Activated T-helper 1 cell treated with anti-CD3 and anti-CD28 coated beads, Interleukin-12 subunit alpha, Interleukin-12 subunit beta, Interleukin-2, Interleukin-4 antibody, amounts not matched to agents 30 ng/mL and 10 ng/mL and 1 ng/mL, durations not matched to agents 14 hours and 24 hours and 36 hours (primary cell): ENCODE data around the gene UCP2. TPM values are rescaled to one million over a fixed set of nuclear protein-coding genes. Genes with fewer than 3 reads are reported as not detected.
"Not testable (repeated sequence)": the region's sequence is repeated elsewhere in the genome, so short reads cannot be mapped to it uniquely, and the experiment has no call there.

Experiments
- DNase-seq: peaks from one replicate; pipeline ENCODE4 v3.0.0; 2021; ENCODE audit warnings: low spot score
- H3K27ac Mint-ChIP-seq: one replicate; pipeline ENCODE4 v1.8.0; 2021; ENCODE audit warnings: mild to moderate bottlenecking, mixed read lengths
- H3K27me3 Mint-ChIP-seq: one replicate; pipeline ENCODE4 v1.8.0; 2022; ENCODE audit warnings: mild to moderate bottlenecking, moderate library complexity, mixed read lengths; ENCODE audit not compliant: insufficient read depth
- H3K36me3 Mint-ChIP-seq: one replicate; pipeline ENCODE4 v1.8.0; 2021; ENCODE audit warnings: low read depth, mixed read lengths
- H3K4me1 Mint-ChIP-seq: one replicate; pipeline ENCODE4 v1.8.0; 2021; ENCODE audit warnings: low read depth, mixed read lengths
- H3K4me3 Mint-ChIP-seq: one replicate; pipeline ENCODE4 v1.8.0; 2021; ENCODE audit warnings: mild to moderate bottlenecking, moderate library complexity, mixed read lengths
- H3K9me3 Mint-ChIP-seq: one replicate; pipeline ENCODE4 v1.8.0; 2021; ENCODE audit warnings: mixed read lengths
- intact Hi-C: fragments of 100-400 bp; cut with micrococcal nuclease; formaldehyde crosslinking; loops from one replicate; pipeline ENCODE4 v1.15.1; 2024
- total RNA-seq: library from RNA; stranded (reverse); gene quantifications from 2 replicates; pipeline ENCODE4 v1.2.3, GENCODE V29; 2022

The UCP2 gene
- total RNA-seq, 1 donor from 2014 or later = 821 TPM

DNA sequence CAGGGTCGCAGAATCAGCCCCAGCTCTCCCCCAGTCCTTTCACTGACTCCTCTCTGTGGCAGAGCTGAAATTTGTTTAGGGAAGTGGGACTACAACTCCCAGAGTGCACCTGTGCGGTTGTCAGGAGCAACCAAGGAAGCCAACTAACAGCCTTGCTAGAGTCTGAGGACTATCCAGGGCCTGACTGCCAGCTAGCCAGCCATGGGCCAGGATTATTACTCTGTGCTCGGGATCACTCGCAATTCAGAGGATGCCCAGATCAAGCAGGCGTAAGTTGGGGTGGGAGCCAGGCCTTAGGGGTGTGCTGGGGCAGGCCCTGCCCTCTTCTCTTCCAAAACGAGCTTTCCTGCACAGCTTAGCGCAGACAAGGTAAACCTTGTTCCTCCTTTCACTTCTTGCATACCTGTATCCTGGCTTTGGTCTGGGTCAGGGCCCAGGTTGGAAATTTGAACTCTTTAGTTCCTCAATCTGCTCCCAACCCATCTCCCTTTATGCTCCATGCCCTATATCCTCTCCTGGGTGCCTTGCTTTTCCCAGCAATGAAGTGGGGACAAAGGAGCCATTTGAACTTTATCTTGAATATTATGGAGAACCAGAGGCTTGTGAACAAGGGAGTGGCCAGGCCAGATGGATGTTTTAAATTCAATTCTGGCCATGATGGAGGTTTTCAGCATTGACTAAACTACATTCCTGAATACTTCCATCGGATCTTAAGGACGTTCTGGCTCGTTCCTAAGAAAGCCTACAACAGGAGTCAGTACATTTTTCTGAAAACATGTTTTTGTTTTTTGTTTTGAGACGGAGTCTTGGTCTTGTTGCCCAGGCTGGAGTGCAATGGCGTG is 31.6 kb downstream of the UCP2 start, which contains the start of gene DNAJB13:
TSS of gene DNAJB13 (plus strand) at position 158 of the 842 bp plus-strand sequence. CDS start at position 202, 44 bp downstream.
- DNase-seq = no peak
- Mint-ChIP-seq H3K36me3 (no peaks in the 10 kb centered on the region), H3K27ac (no peak within 1 kb of the TSS)

DNA sequence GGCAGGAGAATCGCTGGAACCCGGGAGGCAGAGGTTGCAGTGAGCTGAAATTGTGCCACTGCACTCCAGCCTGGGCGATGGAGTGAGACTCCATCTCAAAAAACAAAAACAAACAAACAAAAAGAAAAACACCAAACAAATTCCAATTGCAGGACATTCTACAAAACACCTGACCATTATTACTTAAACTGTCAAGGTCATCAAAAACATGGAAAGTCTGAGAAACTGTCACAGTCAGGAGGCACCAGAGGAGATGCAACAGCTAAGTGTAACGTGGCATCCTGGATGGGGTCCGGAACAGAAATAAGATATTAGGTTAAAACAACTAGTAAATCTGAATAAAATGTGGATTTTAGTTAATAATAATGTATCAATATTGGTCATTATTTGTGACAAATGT is 32.7 kb downstream of the UCP2 start:
- H3K27ac Mint-ChIP-seq = no peak overlapping the region
- intact Hi-C loops = no loop called here
- no peaks in the 10 kb centered on the region for H3K9me3 Mint-ChIP-seq
- no peak for DNase-seq
- no peaks in the 10 kb centered on the region for H3K36me3 Mint-ChIP-seq
- no peak overlapping the region for H3K4me3 Mint-ChIP-seq
- H3K4me1 Mint-ChIP-seq = no peaks in the 10 kb centered on the region
- H3K27me3 Mint-ChIP-seq = no peaks in the 10 kb centered on the region

More for the DNA sequence above, 31.6 kb downstream of the UCP2 start, which contains the start of gene DNAJB13:
- no peaks in the 10 kb centered on the region for H3K4me1 Mint-ChIP-seq
- H3K27me3 Mint-ChIP-seq = no peaks in the 10 kb centered on the region
- intact Hi-C loops = no loop called here
- no peaks in the 10 kb centered on the region for H3K9me3 Mint-ChIP-seq
- no peak within 1 kb of the TSS for H3K4me3 Mint-ChIP-seq

DNA sequence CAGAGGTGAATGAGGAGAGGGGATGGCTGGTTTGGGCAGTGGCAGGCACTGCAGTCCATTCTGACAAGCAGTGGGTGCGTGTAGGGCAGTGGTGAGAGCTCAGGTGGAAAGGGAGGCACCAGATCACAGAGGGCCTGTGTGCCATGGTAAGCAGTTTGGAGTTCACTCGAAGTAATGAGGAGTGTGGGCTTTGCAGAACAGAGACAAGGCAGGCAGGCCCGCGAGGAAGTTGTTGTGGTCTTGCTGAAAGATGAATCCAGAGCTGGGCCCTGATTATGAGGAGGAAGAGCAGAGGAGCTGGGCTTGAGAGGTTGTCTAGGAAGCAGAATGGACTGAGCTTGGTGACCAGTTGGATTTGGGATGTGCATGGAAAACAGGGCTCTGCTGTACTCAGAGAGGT is 33.4 kb downstream of the UCP2 start:
- H3K27ac Mint-ChIP-seq = no peak overlapping the region
- no peaks in the 10 kb centered on the region for H3K4me1 Mint-ChIP-seq
- H3K36me3 Mint-ChIP-seq = no peaks in the 10 kb centered on the region
- no peaks in the 10 kb centered on the region for H3K9me3 Mint-ChIP-seq
- H3K4me3 Mint-ChIP-seq = no peak overlapping the region
- DNase-seq = no peak
- intact Hi-C loops = no loop called here
- no peaks in the 10 kb centered on the region for H3K27me3 Mint-ChIP-seq

DNA sequence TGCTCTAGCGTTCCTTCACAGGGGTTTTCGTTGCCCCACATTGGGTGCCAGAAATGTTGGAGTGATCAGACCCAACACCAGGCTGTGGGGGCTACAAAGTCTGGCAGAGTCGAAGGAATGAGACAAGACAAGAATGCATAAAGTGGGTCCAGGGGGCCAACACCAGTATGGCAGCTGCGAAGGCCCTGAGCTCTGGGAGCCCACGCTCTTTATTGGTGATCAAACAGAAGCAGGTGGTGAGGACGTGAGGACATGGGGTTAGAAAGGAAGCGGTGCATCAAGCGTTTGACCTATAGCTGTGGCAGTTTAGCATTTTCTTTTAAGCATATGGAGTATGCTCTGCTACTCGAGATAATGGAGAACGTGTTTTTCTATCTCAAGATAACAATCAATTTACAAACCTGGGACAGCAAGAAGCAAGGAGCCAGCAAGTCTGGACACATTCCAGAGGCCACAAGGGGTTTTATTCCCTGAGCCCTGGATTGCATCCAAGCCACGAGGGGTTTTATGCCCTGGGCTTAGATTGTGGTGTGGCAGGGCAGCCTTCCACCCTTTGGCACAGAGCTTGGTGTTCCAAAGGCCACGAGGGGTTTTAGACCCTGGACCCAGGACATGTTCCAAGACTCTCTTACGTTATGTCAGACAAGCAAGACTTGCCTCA is 35.7 kb downstream of the UCP2 start:
- H3K4me1 Mint-ChIP-seq = no peaks in the 10 kb centered on the region
- H3K27me3 Mint-ChIP-seq = no peaks in the 10 kb centered on the region
- no peaks in the 10 kb centered on the region for H3K9me3 Mint-ChIP-seq
- DNase-seq = no peak
- intact Hi-C loops = no loop called here
- H3K27ac Mint-ChIP-seq = no peak overlapping the region
- H3K36me3 Mint-ChIP-seq = no peaks in the 10 kb centered on the region
- no peak overlapping the region for H3K4me3 Mint-ChIP-seq

DNA sequence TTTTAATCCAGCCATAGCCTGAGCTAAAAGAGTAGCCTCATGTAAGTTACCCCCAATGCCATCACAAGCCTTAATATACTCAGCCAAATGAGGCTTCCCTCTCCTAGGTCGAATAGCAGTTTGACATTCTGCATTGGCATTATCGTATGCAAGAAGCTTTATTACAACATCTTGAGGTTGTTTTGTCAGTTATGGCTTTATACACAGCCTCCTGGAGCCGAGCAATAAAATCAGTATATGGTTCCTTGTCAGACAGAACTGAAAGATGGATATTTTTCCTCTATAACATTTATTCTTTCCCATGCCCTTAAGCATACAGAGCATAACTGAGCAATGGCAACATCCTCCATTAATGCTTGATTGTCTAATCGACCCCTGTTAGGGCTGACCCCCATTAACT is 37.2 kb downstream of the UCP2 start:
- Mint-ChIP-seq H3K36me3 (no peaks in the 10 kb centered on the region), H3K27me3 (no peaks in the 10 kb centered on the region), H3K9me3 (no peaks in the 10 kb centered on the region), H3K4me1 (no peaks in the 10 kb centered on the region), H3K27ac (no peak overlapping the region), H3K4me3 (no peak overlapping the region)
- no peak for DNase-seq
- intact Hi-C loops = no loop called here

DNA sequence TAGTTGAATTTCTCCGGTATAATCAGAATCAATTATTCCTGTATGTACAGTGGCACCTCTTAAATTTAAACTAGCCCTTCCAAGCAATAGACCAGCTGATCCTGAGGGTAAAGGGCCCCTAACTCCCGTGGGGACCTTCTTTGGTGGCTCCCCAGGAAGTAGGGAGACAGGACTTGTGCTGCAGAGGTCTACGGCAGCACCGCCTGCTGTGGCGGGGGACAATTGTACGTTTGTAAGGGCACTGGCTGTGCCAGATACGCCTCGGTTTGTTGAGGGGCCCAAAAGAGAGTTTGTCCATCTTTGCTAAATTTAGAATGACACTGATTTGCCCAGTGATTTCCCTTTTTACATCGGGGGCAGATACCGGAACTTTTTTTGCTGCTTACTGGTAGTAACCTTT is 37.7 kb downstream of the UCP2 start:
- Mint-ChIP-seq H3K9me3 (no peaks in the 10 kb centered on the region), H3K27me3 (no peaks in the 10 kb centered on the region), H3K36me3 (no peaks in the 10 kb centered on the region), H3K4me1 (no peaks in the 10 kb centered on the region), H3K4me3 (no peak overlapping the region), H3K27ac (no peak overlapping the region)
- DNase-seq = no peak
- intact Hi-C loops = no loop called here

DNA sequence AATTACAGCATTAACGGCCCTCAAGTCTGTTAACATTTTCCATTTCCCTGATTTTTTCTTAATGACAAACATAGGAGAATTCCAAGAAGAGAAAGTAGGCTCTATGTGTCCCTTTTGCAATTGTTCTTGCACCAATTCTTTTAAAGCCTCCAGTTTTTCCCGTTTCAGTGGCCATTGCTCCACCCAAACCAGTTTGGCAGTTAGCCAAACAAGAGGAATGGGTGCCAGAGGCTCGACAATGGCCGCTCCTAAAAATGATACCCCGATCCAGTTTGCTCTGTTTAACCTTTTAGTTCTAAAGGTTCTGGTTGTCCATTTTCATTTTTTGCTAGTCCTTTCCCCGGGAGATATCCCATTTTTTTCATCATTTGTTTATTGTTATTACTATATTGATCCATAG is 38.6 kb downstream of the UCP2 start:
- H3K27ac Mint-ChIP-seq = no peak overlapping the region
- H3K27me3 Mint-ChIP-seq = no peaks in the 10 kb centered on the region
- no peak for DNase-seq
- H3K36me3 Mint-ChIP-seq = no peaks in the 10 kb centered on the region
- intact Hi-C loops = no loop called here
- H3K9me3 Mint-ChIP-seq = no peaks in the 10 kb centered on the region
- H3K4me1 Mint-ChIP-seq = no peaks in the 10 kb centered on the region
- no peak overlapping the region for H3K4me3 Mint-ChIP-seq

DNA sequence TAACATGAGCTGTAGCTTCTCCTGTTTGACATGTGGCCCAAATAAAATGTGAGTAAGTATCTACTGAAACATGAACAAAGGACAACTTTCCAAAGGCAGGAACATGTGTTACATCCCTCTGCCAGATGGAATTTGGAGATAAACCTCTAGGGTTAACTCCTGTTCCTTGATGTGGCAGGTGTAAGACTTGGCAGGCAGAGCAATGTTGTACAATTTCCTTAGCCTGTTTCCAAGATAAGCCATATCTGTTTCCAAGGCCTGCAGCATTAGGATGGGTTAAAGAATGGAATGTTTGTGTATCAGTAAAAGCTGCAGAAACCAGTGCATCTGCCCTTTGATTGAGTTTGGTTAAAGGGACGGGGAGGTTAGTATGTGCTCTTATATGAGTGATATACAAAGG is 40.6 kb downstream of the UCP2 start:
- intact Hi-C loops = no loop called here
- Mint-ChIP-seq H3K4me3 (no peak overlapping the region), H3K9me3 (no peaks in the 10 kb centered on the region), H3K4me1 (no peaks in the 10 kb centered on the region), H3K36me3 (no peaks in the 10 kb centered on the region), H3K27me3 (no peaks in the 10 kb centered on the region), H3K27ac (no peak overlapping the region)
- no peak for DNase-seq

DNA sequence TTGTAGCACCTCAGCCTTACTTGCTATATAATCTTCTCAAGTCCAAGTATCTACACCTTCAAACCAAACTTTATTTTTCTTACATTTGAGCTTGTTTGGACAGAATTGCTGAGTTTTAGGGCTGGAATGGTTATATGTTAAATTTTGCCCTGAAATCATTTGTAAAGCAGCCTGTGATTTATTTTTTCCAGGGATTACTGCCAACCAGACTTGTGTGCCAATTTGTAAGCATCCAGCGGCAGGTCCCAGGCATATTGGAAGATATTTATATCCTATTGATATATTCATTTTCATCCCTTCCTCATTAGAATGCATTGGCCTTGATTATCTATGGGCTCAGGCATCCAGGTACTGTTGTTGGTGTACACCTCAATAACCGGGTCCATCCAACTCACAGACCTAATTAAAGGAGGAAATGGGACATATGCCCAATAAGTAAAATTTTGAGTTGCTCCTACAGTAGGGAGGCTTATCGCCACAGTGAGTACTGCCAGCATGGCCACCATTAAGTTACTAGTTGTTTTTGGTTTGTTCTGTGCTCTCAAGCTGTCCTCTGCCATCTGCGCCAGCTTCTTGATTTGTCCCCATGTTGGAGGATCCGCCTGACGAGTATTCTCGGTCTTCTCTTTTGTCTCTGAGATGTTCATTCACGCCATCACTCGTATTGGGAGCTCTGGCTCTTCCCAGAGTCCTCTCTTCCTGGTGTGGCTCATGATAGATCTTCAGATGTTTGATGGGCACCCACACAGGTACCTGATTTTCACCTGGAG is 41.7 kb downstream of the UCP2 start:
- DNase-seq = no peak
- H3K36me3 Mint-ChIP-seq = no peaks in the 10 kb centered on the region
- intact Hi-C loops = no loop called here
- no peak overlapping the region for H3K4me3 Mint-ChIP-seq
- no peak overlapping the region for H3K27ac Mint-ChIP-seq
- H3K9me3 Mint-ChIP-seq = no peaks in the 10 kb centered on the region
- no peaks in the 10 kb centered on the region for H3K27me3 Mint-ChIP-seq
- no peaks in the 10 kb centered on the region for H3K4me1 Mint-ChIP-seq

DNA sequence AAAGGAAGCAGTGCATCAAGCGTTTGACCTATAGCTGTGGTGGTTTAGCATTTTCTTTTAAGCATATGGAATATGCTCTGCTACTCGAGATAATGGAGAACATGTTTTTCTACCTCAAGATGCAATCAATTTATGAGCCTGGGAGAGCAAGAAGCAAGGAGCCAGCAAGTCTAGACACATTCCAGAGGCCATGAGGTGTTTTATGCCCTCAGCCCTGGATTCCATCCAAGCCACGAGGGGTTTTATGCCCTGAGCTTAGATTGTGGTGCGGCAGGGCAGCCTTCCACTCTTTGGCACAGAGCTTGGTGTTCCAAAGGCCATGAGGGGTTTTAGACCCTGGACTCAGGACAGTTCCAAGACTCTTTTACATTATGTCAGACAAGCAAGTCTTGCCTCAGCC is 43.5 kb downstream of the UCP2 start:
- Mint-ChIP-seq H3K27ac (no peak overlapping the region), H3K27me3 (no peaks in the 10 kb centered on the region), H3K36me3 (peaks cover 3% of the 10 kb centered on the region), H3K9me3 (no peaks in the 10 kb centered on the region), H3K4me1 (no peaks in the 10 kb centered on the region), H3K4me3 (no peak overlapping the region)
- intact Hi-C loops = no loop called here
- no peak for DNase-seq

DNA sequence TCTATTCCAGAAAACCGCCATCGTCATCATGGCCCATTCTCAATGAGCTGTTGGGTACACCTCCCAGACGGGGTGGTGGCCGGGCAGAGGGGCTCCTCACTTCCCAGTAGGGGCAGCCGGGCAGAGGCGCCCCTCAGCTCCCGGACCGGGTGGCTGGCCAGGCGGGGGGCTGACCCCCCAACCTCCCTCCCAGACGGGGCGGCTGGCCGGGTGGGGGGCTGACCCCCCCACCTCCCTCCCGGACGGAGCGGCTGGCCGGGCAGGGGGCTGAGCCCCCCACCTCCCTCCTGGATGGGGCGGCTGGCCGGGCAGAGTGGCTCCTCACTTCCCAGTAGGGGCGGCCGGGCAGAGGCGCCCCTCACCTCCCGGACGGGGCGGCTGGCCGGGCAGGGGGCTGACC is 46.6 kb downstream of the UCP2 start:
- H3K9me3 Mint-ChIP-seq, H3K27me3 Mint-ChIP-seq, H3K4me1 Mint-ChIP-seq, intact Hi-C loops, H3K36me3 Mint-ChIP-seq, H3K27ac Mint-ChIP-seq, DNase-seq, H3K4me3 Mint-ChIP-seq: not testable (repeated sequence)

DNA sequence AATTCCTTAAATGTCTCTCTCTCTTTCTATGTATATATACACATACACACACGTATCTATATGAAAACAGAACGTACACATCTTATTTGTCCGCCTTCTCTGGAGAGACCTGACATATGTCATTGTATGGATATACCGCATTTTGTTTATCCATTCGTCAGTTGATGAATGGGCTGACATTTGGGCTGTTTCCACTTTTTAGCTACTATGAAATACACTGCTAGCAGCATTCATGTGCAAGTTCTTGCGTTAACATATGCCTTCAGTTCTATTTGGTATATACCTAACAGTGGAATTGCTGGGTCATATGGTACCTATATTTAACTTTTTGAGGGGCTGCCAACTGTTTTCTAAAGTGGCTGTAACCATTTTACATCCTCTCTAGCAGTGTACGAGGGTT is 49.9 kb downstream of the UCP2 start:
- Mint-ChIP-seq H3K36me3 (peaks cover 6% of the 10 kb centered on the region), H3K27ac (no peak overlapping the region), H3K4me1 (no peaks in the 10 kb centered on the region), H3K9me3 (no peaks in the 10 kb centered on the region), H3K27me3 (no peaks in the 10 kb centered on the region), H3K4me3 (no peak overlapping the region)
- DNase-seq = no peak
- intact Hi-C loops = no loop called here

DNA sequence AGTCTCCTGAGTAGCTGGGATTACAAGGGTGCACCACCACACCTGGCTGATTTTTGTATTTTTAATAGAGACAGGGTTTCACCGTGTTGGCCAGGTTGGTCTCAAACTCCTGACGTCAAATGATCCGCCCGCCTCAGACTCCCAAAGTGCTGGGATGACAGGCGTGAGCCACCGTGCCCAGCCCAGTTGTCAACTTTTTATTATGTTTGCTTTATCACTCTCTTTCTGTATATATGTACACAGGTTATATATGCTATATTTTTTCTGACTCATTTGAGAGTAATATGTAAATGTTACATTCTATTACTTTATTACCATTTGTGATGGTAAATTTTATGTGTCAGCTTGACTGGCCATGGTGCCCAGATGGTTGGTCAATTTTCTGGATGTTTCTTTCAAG is 50.7 kb downstream of the UCP2 start:
- no peak for DNase-seq
- H3K27ac Mint-ChIP-seq = no peak overlapping the region
- H3K4me1 Mint-ChIP-seq = no peaks in the 10 kb centered on the region
- no peaks in the 10 kb centered on the region for H3K27me3 Mint-ChIP-seq
- no peaks in the 10 kb centered on the region for H3K9me3 Mint-ChIP-seq
- peaks cover 9% of the 10 kb centered on the region for H3K36me3 Mint-ChIP-seq
- intact Hi-C loops = loop anchor here (1.0 kb wide), 1 partner anchor 307 kb away; no protein-coding TSS in a partner anchor
- no peak overlapping the region for H3K4me3 Mint-ChIP-seq
